Activated naive CD4-positive, alpha-beta T cell treated with anti-CD3 and anti-CD28 coated beads, Interleukin-2, amount 50 U/mL, for 24 hours (primary cell): Measurements from ENCODE around the gene TMEM40.

ENCODE experiments used
- H3K27ac Mint-ChIP-seq: one replicate; pipeline ENCODE4 v1.8.0; 2021; ENCODE audit warnings: mild to moderate bottlenecking, mixed read lengths
- H3K27me3 Mint-ChIP-seq: one replicate; pipeline ENCODE4 v1.8.0; 2021; ENCODE audit warnings: mixed read lengths
- H3K36me3 Mint-ChIP-seq: one replicate; pipeline ENCODE4 v1.8.0; 2021; ENCODE audit warnings: mixed read lengths
- H3K4me1 Mint-ChIP-seq: one replicate; pipeline ENCODE4 v1.8.0; 2021; ENCODE audit warnings: mixed read lengths
- H3K4me3 Mint-ChIP-seq: one replicate; pipeline ENCODE4 v1.8.0; 2021; ENCODE audit warnings: mild to moderate bottlenecking, mixed read lengths
- H3K9me3 Mint-ChIP-seq: one replicate; pipeline ENCODE4 v1.8.0; 2021; ENCODE audit warnings: mixed read lengths

The TMEM40 gene

DNA sequence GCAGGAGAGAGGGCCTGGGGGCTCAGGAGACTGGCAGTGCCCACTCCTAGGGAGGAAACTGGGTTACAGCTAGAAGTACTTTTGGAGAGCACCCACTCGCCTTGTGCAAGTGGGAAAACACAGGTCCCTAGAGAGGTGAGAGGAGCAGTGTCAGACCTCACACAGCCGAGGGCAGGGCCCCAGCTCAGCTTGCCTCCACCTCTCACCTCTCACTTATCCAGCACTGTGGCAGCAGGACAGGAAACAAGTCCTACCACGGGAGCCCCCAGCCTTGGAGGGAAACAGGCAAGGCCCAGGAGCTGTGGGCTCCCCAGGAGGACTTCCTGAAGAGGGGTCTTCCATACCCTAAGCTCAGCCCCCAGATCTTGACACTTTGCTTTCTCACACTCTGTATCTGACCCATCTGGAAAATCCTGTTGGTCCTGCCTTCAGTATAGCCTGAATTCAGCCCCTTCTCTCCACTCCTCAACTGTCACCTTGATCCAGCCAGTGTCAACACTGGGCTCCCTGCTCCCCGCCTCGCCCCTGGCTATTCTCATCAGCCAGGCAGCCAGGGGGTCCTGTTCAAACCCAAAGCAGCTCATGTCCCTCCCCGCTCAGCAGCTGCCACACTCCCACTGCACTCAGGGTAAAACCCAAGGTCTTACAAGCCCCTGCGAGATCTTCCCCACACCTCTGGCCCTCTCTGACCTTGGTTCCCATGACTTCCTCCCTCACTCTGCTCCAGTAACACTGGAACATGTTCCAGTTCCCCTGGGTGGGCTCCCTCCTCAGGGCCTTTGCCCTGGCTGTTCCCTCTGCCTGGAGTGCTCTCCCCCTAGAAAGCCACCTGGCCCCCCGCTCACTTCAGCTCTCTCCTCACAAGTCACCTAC lies 870 bp upstream of the TMEM40 start:
- Mint-ChIP-seq H3K36me3 (no peaks in the 10 kb centered on the region), H3K4me3 (no peak overlapping the region), H3K9me3 (no peaks in the 10 kb centered on the region), H3K4me1 (peaks cover 3% of the 10 kb centered on the region), H3K27me3 (peaks cover 2% of the 10 kb centered on the region), H3K27ac (no peak overlapping the region)

DNA sequence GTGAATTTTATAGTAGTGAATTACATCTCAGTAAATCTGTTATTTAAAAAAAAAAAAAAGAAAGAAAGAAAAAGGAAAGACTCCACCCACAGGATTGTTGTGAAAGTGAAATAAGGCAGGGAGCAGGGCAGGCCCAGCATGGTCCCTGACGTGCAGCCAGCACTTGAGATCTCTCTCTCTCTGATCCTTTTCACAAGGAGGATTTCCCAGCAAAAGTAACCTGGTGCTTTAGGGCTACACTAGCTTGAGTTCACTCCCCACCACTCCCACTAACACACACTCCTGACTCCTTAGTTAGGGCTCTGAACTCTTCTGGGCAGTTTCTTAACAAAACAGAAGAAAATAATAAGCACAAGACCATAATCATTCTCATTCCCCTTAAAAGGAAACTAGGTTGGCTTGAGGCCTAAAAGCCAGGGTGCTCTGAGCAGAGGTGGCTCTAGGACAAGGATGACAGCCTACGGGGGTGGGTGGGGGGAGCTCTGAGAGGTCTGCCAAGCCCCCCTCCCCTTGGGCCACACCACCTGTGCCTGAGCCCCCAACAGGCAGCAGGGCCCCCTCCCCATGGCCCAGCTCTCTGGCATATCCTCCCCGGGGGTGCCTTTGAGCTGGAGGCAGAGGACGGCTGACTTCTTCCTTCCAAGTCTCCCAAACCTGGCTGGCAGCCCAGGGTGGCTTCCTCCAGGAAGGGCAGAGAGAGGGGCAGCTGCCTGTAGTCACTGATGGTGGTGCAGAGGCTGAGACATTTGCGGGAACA lies 856 bp downstream of the TMEM40 start:
- H3K4me1 Mint-ChIP-seq, result peaks cover 3% of the 10 kb centered on the region
- H3K27me3 Mint-ChIP-seq, result peaks cover 2% of the 10 kb centered on the region
- H3K36me3 Mint-ChIP-seq, result no peaks in the 10 kb centered on the region
- no peaks in the 10 kb centered on the region for H3K9me3 Mint-ChIP-seq
- H3K27ac Mint-ChIP-seq, result no peak overlapping the region
- no peak overlapping the region for H3K4me3 Mint-ChIP-seq

GRCh38 chr3:12756635-12757034 lies 2.4 kb downstream of the TMEM40 start:
- H3K36me3 Mint-ChIP-seq, result no peaks in the 10 kb centered on the region
- peaks cover 2% of the 10 kb centered on the region for H3K27me3 Mint-ChIP-seq
- H3K4me1 Mint-ChIP-seq, result peaks cover 3% of the 10 kb centered on the region
- no peaks in the 10 kb centered on the region for H3K9me3 Mint-ChIP-seq
- H3K27ac Mint-ChIP-seq, result no peak overlapping the region
- H3K4me3 Mint-ChIP-seq, result no peak overlapping the region

DNA sequence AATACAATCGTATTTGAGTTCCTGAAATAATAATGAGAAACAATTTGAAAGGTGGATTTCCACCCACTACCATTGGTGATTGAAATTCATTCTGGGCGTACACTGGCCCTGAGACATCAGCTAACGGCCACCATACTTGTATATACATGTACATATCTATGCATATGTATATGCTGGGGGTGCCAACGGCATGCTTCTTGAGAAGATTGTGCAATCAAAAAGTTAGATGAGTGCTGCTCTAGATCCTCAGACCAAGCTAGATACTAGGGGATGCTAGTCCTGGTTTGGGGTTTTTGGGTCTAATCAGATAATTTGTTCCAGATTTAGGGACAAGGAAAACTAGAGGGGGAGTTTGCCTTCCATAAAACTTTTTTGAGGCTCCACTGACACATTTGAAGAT lies 2.9 kb downstream of the TMEM40 start:
- no peaks in the 10 kb centered on the region for H3K9me3 Mint-ChIP-seq
- no peak overlapping the region for H3K4me3 Mint-ChIP-seq
- H3K36me3 Mint-ChIP-seq, result no peaks in the 10 kb centered on the region
- H3K27me3 Mint-ChIP-seq, result peaks cover 2% of the 10 kb centered on the region
- H3K4me1 Mint-ChIP-seq, result peaks cover 3% of the 10 kb centered on the region
- H3K27ac Mint-ChIP-seq, result no peak overlapping the region

DNA sequence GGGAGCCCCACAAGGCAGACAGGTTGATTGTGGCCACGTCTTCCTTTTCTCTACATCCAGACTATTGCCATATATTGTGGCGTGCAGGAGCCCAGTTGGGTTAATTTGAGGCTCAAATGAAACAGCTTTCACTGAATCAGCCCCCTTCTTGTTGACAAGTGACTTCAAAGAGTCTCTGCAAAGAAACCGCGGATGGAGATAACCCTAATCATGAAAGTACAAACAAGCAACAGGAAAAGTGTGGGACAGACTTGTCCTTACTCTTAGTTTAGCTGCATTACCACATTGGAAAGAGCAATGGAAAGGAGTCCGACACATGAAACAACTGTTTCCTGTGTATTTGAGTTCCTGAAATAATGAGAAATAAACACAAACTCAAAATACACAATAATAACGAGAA lies 3.3 kb downstream of the TMEM40 start:
- no peaks in the 10 kb centered on the region for H3K36me3 Mint-ChIP-seq
- no peak overlapping the region for H3K27ac Mint-ChIP-seq
- H3K27me3 Mint-ChIP-seq, result peaks cover 2% of the 10 kb centered on the region
- peaks cover 3% of the 10 kb centered on the region for H3K4me1 Mint-ChIP-seq
- H3K9me3 Mint-ChIP-seq, result no peaks in the 10 kb centered on the region
- no peak overlapping the region for H3K4me3 Mint-ChIP-seq

DNA sequence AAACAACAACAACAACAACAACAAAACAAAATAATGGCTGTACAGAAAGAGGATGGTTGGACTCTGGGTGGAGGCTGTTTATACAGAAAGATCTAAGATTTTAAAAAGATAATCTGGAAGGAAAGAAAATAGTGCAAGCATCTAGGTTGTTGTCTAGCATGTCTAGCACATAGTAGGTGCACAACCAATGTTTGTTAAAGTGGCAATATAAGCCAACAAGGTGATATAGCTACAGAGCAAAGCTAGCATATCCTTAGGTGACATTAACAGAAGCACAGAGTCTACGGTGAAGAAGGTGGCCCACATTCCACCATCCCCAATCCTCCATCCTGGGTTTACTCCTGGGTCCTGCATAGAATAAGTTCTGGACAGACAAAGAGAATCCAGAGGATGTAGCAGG lies 4.7 kb downstream of the TMEM40 start:
- Mint-ChIP-seq H3K36me3 (no peaks in the 10 kb centered on the region), H3K27ac (no peak overlapping the region), H3K27me3 (peaks cover 2% of the 10 kb centered on the region), H3K4me1 (peaks cover 3% of the 10 kb centered on the region), H3K4me3 (no peak overlapping the region), H3K9me3 (no peaks in the 10 kb centered on the region)

GRCh38 chr3:12753275-12754028 lies 5.6 kb downstream of the TMEM40 start:
- H3K4me3 Mint-ChIP-seq, result no peak overlapping the region
- H3K4me1 Mint-ChIP-seq, result peaks cover 3% of the 10 kb centered on the region
- H3K36me3 Mint-ChIP-seq, result no peaks in the 10 kb centered on the region
- peaks cover 2% of the 10 kb centered on the region for H3K27me3 Mint-ChIP-seq
- no peaks in the 10 kb centered on the region for H3K9me3 Mint-ChIP-seq
- no peak overlapping the region for H3K27ac Mint-ChIP-seq

DNA sequence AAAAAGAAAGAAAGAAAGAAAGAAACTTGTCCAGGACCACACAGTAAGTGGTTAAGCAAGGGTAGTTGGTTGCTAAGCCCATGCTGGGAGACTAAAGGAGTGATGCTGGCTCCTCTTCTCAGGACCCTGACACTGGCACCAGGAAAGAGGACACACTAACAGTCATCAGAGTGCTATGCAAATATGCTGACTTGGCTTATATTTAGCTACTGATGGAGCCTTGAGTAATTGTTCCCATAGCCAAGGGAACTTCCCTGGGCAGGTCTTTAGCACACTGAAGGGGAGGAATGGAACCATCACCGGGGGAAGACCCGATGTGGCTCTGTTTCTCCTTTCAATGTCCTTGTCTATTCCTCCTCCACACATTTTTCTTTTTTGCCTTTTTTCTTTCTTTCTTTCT lies 6.2 kb downstream of the TMEM40 start:
- Mint-ChIP-seq H3K36me3 (no peaks in the 10 kb centered on the region), H3K4me3 (no peak overlapping the region), H3K27ac (no peak overlapping the region), H3K9me3 (no peaks in the 10 kb centered on the region), H3K4me1 (peaks cover 3% of the 10 kb centered on the region), H3K27me3 (peaks cover 2% of the 10 kb centered on the region)

GRCh38 chr3:12752102-12752501 lies 7.0 kb downstream of the TMEM40 start:
- no peaks in the 10 kb centered on the region for H3K36me3 Mint-ChIP-seq
- H3K27me3 Mint-ChIP-seq, result peaks cover 2% of the 10 kb centered on the region
- no peaks in the 10 kb centered on the region for H3K9me3 Mint-ChIP-seq
- H3K4me3 Mint-ChIP-seq, result no peak overlapping the region
- peaks cover 3% of the 10 kb centered on the region for H3K4me1 Mint-ChIP-seq
- no peak overlapping the region for H3K27ac Mint-ChIP-seq

- Mint-ChIP-seq H3K27me3 (peaks cover under 1% of the 10 kb centered on the region), H3K36me3 (no peaks in the 10 kb centered on the region), H3K4me1 (peaks cover 3% of the 10 kb centered on the region), H3K9me3 (no peaks in the 10 kb centered on the region), H3K27ac (no peak overlapping the region), H3K4me3 (no peak overlapping the region)
These were observed 7.5 kb downstream of the TMEM40 start for GRCh38 chr3:12751571-12751970.

DNA sequence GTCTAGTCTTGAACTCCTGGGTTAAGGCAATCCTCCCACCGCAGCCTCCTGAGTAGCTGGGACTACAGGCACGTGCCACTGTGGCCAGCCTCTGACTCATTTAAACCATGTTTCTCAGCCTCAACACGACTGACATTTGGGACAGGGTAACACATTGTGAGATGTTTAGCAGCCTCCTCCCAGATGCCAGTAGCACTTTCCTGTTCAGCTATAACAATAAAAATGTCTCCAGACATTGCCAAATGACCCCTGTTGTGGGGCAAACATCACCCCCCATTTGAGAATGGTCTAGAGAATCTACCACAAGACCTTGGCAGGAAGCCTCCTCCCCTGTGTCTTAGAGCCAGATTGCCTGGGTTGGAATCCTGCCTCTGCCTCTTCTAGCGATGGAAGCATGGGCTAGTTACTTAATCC lies 8.4 kb downstream of the TMEM40 start:
- peak overlapping the region; percentile 14 for H3K27ac Mint-ChIP-seq
- H3K9me3 Mint-ChIP-seq, result no peaks in the 10 kb centered on the region
- peaks cover under 1% of the 10 kb centered on the region for H3K4me1 Mint-ChIP-seq
- H3K36me3 Mint-ChIP-seq, result no peaks in the 10 kb centered on the region
- H3K27me3 Mint-ChIP-seq, result peaks cover 2% of the 10 kb centered on the region
- no peak overlapping the region for H3K4me3 Mint-ChIP-seq

DNA sequence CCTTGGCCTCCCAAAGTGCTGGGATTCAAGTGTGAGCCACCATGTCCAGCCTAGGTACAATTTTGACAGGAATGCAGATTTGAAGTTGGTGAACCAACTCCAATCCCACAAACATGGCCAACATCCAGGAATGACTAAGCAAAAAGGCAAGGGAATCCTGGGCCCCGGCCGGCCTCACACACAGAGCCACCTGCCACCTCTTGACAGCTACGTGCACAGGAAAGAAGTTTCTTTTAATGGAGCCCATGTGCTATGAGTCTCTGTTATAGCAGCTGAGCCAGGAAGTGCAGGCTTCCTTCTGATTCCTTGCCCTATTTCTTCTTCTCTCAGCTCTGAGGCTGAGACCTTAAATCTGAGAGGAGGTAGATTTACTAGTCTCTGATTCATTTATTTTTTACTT lies 8.8 kb downstream of the TMEM40 start:
- Mint-ChIP-seq H3K4me1 (no peaks in the 10 kb centered on the region), H3K4me3 (no peak overlapping the region), H3K36me3 (no peaks in the 10 kb centered on the region), H3K27me3 (peaks cover 2% of the 10 kb centered on the region), H3K27ac (no peak overlapping the region), H3K9me3 (no peaks in the 10 kb centered on the region)

- H3K27ac Mint-ChIP-seq, result no peak overlapping the region
These were observed 10.6 kb downstream of the TMEM40 start for GRCh38 chr3:12748477-12748876.

DNA sequence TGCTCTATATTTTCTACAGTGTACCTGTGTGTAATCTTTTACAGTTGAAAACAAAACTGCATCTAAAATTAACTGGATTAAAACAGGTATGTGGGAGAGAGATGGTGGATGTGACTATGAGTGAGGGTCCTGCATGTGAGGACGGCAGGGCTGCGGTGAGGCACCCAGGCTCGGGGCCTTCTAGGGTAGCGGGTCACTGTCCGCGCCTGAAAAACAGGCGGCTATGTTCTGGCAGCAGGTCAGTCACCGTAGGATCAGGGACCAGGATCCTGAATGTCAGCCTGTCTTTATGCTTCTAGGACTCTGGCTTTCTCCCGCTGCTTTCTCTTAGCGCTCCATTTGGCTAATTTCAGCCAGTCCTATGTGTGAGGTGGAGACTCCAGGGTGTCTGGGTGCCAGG lies 12.6 kb downstream of the TMEM40 start:
- H3K4me3 Mint-ChIP-seq, result no peak overlapping the region
- no peaks in the 10 kb centered on the region for H3K36me3 Mint-ChIP-seq
- H3K9me3 Mint-ChIP-seq, result no peaks in the 10 kb centered on the region
- no peak overlapping the region for H3K27ac Mint-ChIP-seq
- no peaks in the 10 kb centered on the region for H3K4me1 Mint-ChIP-seq
- peaks cover 2% of the 10 kb centered on the region for H3K27me3 Mint-ChIP-seq

More at GRCh38 chr3:12748477-12748876, 10.6 kb downstream of the TMEM40 start:
- Mint-ChIP-seq H3K4me1 (no peaks in the 10 kb centered on the region), H3K27me3 (peaks cover 2% of the 10 kb centered on the region), H3K4me3 (no peak overlapping the region), H3K36me3 (no peaks in the 10 kb centered on the region), H3K9me3 (no peaks in the 10 kb centered on the region)

DNA sequence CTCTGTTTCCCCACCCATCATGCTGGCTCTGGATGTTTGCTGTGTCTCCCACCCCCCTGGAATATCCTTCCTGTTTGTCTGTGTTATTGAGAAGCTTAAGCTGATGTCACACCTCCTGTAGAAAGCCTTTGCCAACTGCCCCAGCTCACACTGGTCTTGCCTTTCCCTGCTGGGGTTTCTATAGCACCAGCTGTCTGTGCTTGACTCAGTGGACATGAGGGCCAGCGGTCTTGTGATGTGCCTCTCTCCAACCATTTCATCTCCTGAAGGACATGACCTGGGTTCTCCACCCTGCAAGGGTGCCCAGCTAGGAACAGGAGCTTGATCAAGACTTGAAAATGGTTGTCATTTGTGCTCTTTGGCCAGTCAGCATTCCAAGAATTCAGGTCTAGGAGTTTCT lies 14.7 kb downstream of the TMEM40 start:
- Mint-ChIP-seq H3K36me3 (no peaks in the 10 kb centered on the region), H3K4me1 (no peaks in the 10 kb centered on the region), H3K27me3 (peaks cover 2% of the 10 kb centered on the region), H3K4me3 (no peak overlapping the region), H3K27ac (no peak overlapping the region), H3K9me3 (no peaks in the 10 kb centered on the region)

DNA sequence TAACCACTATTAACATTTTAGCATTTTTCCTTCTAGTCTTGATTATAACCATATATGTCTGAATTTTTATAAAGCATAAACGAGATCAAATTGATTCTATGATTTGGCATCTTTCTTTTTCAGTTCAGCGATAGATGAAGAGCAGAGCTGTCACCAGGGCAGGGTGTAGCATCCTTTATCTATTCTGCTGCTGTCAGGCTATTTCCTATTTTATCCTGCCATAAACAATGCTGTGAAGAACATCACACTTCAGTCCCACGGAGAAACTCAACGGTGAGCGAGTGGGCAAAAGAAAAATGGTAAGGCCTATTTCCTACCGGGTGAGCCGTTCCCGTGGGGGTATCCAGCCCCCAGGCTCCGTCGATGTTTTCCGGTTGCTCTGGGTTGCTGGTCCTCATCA lies 15.5 kb downstream of the TMEM40 start:
- peaks cover 2% of the 10 kb centered on the region for H3K27me3 Mint-ChIP-seq
- H3K27ac Mint-ChIP-seq, result no peak overlapping the region

More for the DNA sequence above, 15.5 kb downstream of the TMEM40 start:
- Mint-ChIP-seq H3K36me3 (no peaks in the 10 kb centered on the region), H3K4me3 (no peak overlapping the region), H3K4me1 (no peaks in the 10 kb centered on the region), H3K9me3 (no peaks in the 10 kb centered on the region)
